AG04450 (cell line): Measurements from ENCODE around the gene CCN2. TPM values are rescaled to one million over a fixed set of nuclear protein-coding genes. Genes with fewer than 3 reads are reported as not detected.

Experiments used
- CTCF ChIA-PET: fragments of 300-600, 350-600 bp; formaldehyde crosslinking; extraction: SDS; loops from one replicate; lab custom pipeline; 2022; ENCODE audit warnings: antibody characterized with exemption, inconsistent platforms; lab: Charles Lee
- POLR2A ChIA-PET: fragments of 350-600 bp; formaldehyde crosslinking; extraction: SDS; loops from one replicate; lab custom pipeline; 2021; ENCODE audit warnings: antibody characterized with exemption, inconsistent platforms; lab: Yijun Ruan, JAX
- DNase-seq: peaks from one replicate; pipeline ENCODE4 v3.0.0-alpha.2; 2011; ENCODE audit warnings: low read depth, low spot score
- H3K27ac ChIP-seq: one replicate; pipeline ENCODE4 v1.5.1; 2012; ENCODE audit warnings: low read depth, low read length, control low read depth
- H3K27me3 ChIP-seq: one replicate; pipeline ENCODE4 v1.6.0; 2012; ENCODE audit warnings: low read length; ENCODE audit not compliant: control insufficient read depth, insufficient read depth
- H3K4me3 ChIP-seq: 2 replicates; pipeline ENCODE4 v1.5.1; 2011; ENCODE audit warnings: mild to moderate bottlenecking, low read depth, low read length, control low read depth
- H3K9me3 ChIP-seq: 2 replicates; pipeline ENCODE4 v1.5.1; 2012; ENCODE audit warnings: low read length; ENCODE audit not compliant: control insufficient read depth, insufficient read depth
- CTCF ChIP-seq: IDR thresholded peaks from 2 replicates; pipeline ENCODE4 v1.5.1; 2011; ENCODE audit warnings: low read depth, low read length, control low read depth, inconsistent platforms
- polyA plus RNA-seq: library from polyadenylated mRNA; depleted of rRNA; stranded (reverse); fragments of >200 nt; gene quantifications from 2 replicates; pipeline ENCODE4 v1.2.3, GENCODE V29; 2011

The CCN2 gene
- polyA plus RNA-seq, 1 experiment, result 768 TPM

- Histone ChIP-seq H3K9me3 (no peaks in the 10 kb centered on the region), H3K27ac (no peak overlapping the region), H3K27me3 (no peaks in the 10 kb centered on the region), H3K4me3 (no peak overlapping the region)
- TF ChIP-seq CTCF, result no peak
- ChIA-PET CTCF (interaction anchor here (0.6 to 10.6 kb wide), 5 partner anchors 15 to 370 kb away, joined by 3 to 61 read pairs (median 13); no protein-coding TSS in a partner anchor), POLR2A (interaction anchor here (1.5 kb wide), 1 partner anchor 21 kb away, joined by 5 read pairs; the partner anchor contains the start of gene CCN2)
- DNase-seq, result no peak
These were observed 21.2 kb downstream of the CCN2 start for GRCh38 chr6:131929976-131930375.

GRCh38 chr6:131929264-131929663 lies 21.9 kb downstream of the CCN2 start:
- ChIA-PET CTCF (interaction anchor here (0.6 to 10.6 kb wide), 5 partner anchors 14 to 350 kb away, joined by 3 to 61 read pairs (median 13); no protein-coding TSS in a partner anchor), POLR2A (no interaction called here)

GRCh38 chr6:131924881-131925474 lies 26.2 kb downstream of the CCN2 start:
- Histone ChIP-seq H3K9me3 (peaks cover 3% of the 10 kb centered on the region; the same call in 1 of the 2 replicates), H3K4me3 (no peak overlapping the region), H3K27me3 (no peaks in the 10 kb centered on the region), H3K27ac (no peak overlapping the region)
- DNase-seq, result peak; percentile 24
- ChIA-PET CTCF (interaction anchor here (0.6 to 6.5 kb wide), 57 partner anchors 9 to 694 kb away, joined by 3 to 147 read pairs (median 4); no protein-coding TSS in a partner anchor), POLR2A (interaction anchor here (0.7 to 1.4 kb wide), 4 partner anchors 13 to 374 kb away, joined by 3 to 12 read pairs (median 4); partner anchors contain the start of gene CCN2)
- peak; percentile 65 for TF ChIP-seq CTCF

More at GRCh38 chr6:131929264-131929663, 21.9 kb downstream of the CCN2 start:
- no peak overlapping the region for H3K4me3 ChIP-seq
- DNase-seq, result no peak
- no peaks in the 10 kb centered on the region for H3K9me3 ChIP-seq
- no peaks in the 10 kb centered on the region for H3K27me3 ChIP-seq
- no peak overlapping the region for H3K27ac ChIP-seq
- 0 out of 2 replicates have a peak, but pooled peaks have one; percentile 10 for TF ChIP-seq CTCF

- Histone ChIP-seq H3K9me3 (peaks cover 6% of the 10 kb centered on the region), H3K4me3 (no peak overlapping the region), H3K27ac (no peak overlapping the region), H3K27me3 (no peaks in the 10 kb centered on the region)
- POLR2A ChIA-PET, result interaction anchor here (0.8 kb wide), 1 partner anchor 27 kb away, joined by 5 read pairs; no protein-coding TSS in a partner anchor
- no peak for DNase-seq
- CTCF ChIA-PET, result interaction anchor here (0.5 to 6.5 kb wide), 17 partner anchors 8 to 564 kb away, joined by 3 to 147 read pairs (median 5); no protein-coding TSS in a partner anchor
- peak; percentile 53 for TF ChIP-seq CTCF
These were observed 27.8 kb downstream of the CCN2 start for GRCh38 chr6:131923356-131923755.

GRCh38 chr6:131920656-131921055 lies 30.5 kb downstream of the CCN2 start:
- POLR2A ChIA-PET, result no interaction called here
- DNase-seq, result no peak
- H3K9me3 ChIP-seq, result peaks cover 6% of the 10 kb centered on the region
- no peaks in the 10 kb centered on the region for H3K27me3 ChIP-seq
- TF ChIP-seq CTCF, result no peak
- H3K4me3 ChIP-seq, result no peak overlapping the region
- H3K27ac ChIP-seq, result no peak overlapping the region
- CTCF ChIA-PET, result interaction anchor here (1.5 kb wide), 2 partner anchors 360 to 563 kb away, joined by 3 to 4 read pairs; no protein-coding TSS in a partner anchor
